HG03064 (cell line): ENCODE results near the gene DNAJB6.

Experiments used
- ATAC-seq: cut with Tn5 transposase; IDR thresholded peaks from one replicate; pipeline ENCODE4 v1.9.1; 2021; ENCODE audit warnings: low read depth; ENCODE audit not compliant: unreplicated experiment

DNAJB6 gene

GRCh38 chr7:157462419-157462771 lies 125.6 kb downstream of the DNAJB6 start:
- no peak for ATAC-seq

- no peak for ATAC-seq
These were observed 126.0 kb downstream of the DNAJB6 start for GRCh38 chr7:157462840-157463239.

- ATAC-seq = no peak
These were observed 126.4 kb downstream of the DNAJB6 start for GRCh38 chr7:157463245-157463644.

GRCh38 chr7:157464111-157464970 lies 127.5 kb downstream of the DNAJB6 start:
- no peak for ATAC-seq

GRCh38 chr7:157464971-157465886 lies 128.4 kb downstream of the DNAJB6 start:
- ATAC-seq = no peak

GRCh38 chr7:157465891-157466866 lies 129.4 kb downstream of the DNAJB6 start:
- ATAC-seq = no peak

- no peak for ATAC-seq
These were observed 130.1 kb downstream of the DNAJB6 start for GRCh38 chr7:157466867-157467261.
